Body of pancreas (tissue), 4 donors: ENCODE data around the gene TEX13D.
"Not testable (repeated sequence)": the region's sequence is repeated elsewhere in the genome, so short reads cannot be mapped to it uniquely, and the experiment has no call there.

Experiments
- CTCF ChIP-seq, 7 experiments: fragments of 450-650 bp in 4 of 7; fragments of 200-600 bp in 3 of 7; sonication (generic) in 3 of 7; IDR thresholded peaks; one replicate each; pipeline ENCODE4 v1.5.1; 2016 to 2019; ENCODE audit warnings: antibody characterized with exemption in 7 of 7
- POLR2A ChIP-seq, 3 donors: fragments of 450-650 bp; IDR thresholded peaks; one replicate each; pipeline ENCODE4 v1.6.1; 2016; ENCODE audit warnings: antibody characterized with exemption in 3 of 3, mild to moderate bottlenecking in 2 of 3

- TF ChIP-seq CTCF, POLR2A (IDR thresholded peaks at IDR 0.05): not testable (repeated sequence)
Measured at GRCh38 chrX:124334555-124334954, 2.1 kb downstream of the TEX13D start.
